CD8-positive, alpha-beta memory T cell (primary cell): ENCODE data around the gene DDX25. TPM values are rescaled to one million over a fixed set of nuclear protein-coding genes. Genes with fewer than 3 reads are reported as not detected.

Experiments used
- CTCF ChIA-PET: fragments of 350-600 bp; sonication (Branson Sonifier 250); formaldehyde crosslinking; loops from one replicate; lab custom pipeline; 2021; ENCODE audit warnings: antibody characterized with exemption; lab: Charles Lee
- POLR2A ChIA-PET: fragments of 350-600 bp; sonication (Branson Sonifier 250); formaldehyde crosslinking; loops from one replicate; lab custom pipeline; 2021; ENCODE audit warnings: antibody characterized with exemption; lab: Charles Lee
- DNase-seq, 5 donors: peaks; one replicate each; pipeline versions ENCODE4 v3.0.0 to v3.0.0-alpha.2; 2020 to 2022; ENCODE audit warnings: mixed read lengths in 1 of 5
- H3K27ac ChIP-seq: one replicate; pipeline ENCODE4 v1.7.0; 2013; ENCODE audit warnings: low read depth, mild to moderate bottlenecking, low read length, moderate library complexity
- H3K27me3 ChIP-seq: 2 replicates; pipeline ENCODE4 v1.7.0; 2013; ENCODE audit warnings: low read length, mild to moderate bottlenecking; ENCODE audit not compliant: insufficient read depth, poor library complexity, severe bottlenecking
- H3K36me3 ChIP-seq: 2 replicates; pipeline ENCODE4 v1.7.0; 2013; ENCODE audit warnings: mild to moderate bottlenecking, low read length, moderate library complexity; ENCODE audit not compliant: insufficient read depth
- H3K4me1 ChIP-seq: 2 replicates; pipeline ENCODE4 v1.7.0; 2013; ENCODE audit warnings: mild to moderate bottlenecking, low read length, moderate library complexity; ENCODE audit not compliant: insufficient read depth
- H3K4me3 ChIP-seq: 2 replicates; pipeline ENCODE4 v1.7.0; 2013; ENCODE audit warnings: mild to moderate bottlenecking, low read length
- H3K9me3 ChIP-seq: 2 replicates; pipeline ENCODE4 v1.7.0; 2013; ENCODE audit warnings: mild to moderate bottlenecking, low read length
- H3K27ac Mint-ChIP-seq, 8 donors: one replicate each; pipeline ENCODE4 v1.8.0; 2020 to 2021; ENCODE audit warnings: mixed read lengths in 8 of 8, mild to moderate bottlenecking in 6 of 8, inconsistent platforms in 3 of 8, moderate library complexity in 3 of 8
- H3K27me3 Mint-ChIP-seq, 2 donors: one replicate each; pipeline ENCODE4 v1.8.0; 2020 to 2021; ENCODE audit warnings: mixed read lengths in 2 of 2, mild to moderate bottlenecking in 1 of 2, moderate library complexity in 1 of 2
- H3K36me3 Mint-ChIP-seq, 3 donors: one replicate each; pipeline ENCODE4 v1.8.0; 2020 to 2021; ENCODE audit warnings: mixed read lengths in 3 of 3, inconsistent platforms in 1 of 3, mild to moderate bottlenecking in 1 of 3
- H3K4me1 Mint-ChIP-seq, 3 donors: one replicate each; pipeline ENCODE4 v1.8.0; 2020 to 2021; ENCODE audit warnings: mixed read lengths in 3 of 3, inconsistent platforms in 1 of 3, mild to moderate bottlenecking in 1 of 3
- H3K4me3 Mint-ChIP-seq, 7 donors: one replicate each; pipeline ENCODE4 v1.8.0; 2020 to 2021; ENCODE audit warnings: mixed read lengths in 7 of 7, mild to moderate bottlenecking in 6 of 7, moderate library complexity in 4 of 7, inconsistent platforms in 2 of 7
- H3K9me3 Mint-ChIP-seq, 5 donors: one replicate each; pipeline ENCODE4 v1.8.0; 2020 to 2022; ENCODE audit warnings: mixed read lengths in 5 of 5, mild to moderate bottlenecking in 3 of 5, moderate library complexity in 2 of 5, inconsistent platforms in 1 of 5
- polyA plus RNA-seq: library from polyadenylated mRNA; unstranded; fragments of 300-500 nt; fragmentation: Illumina TruSeq; gene quantifications from one replicate; pipeline ENCODE4 v1.2.3, GENCODE V29; 2021
- total RNA-seq, 2 experiments: library from RNA; stranded (reverse); gene quantifications; one replicate each; pipeline ENCODE4 v1.2.3, GENCODE V29; 2021

The DDX25 gene
- total and polyA plus RNA-seq, 3 experiments from 2014 or later: 0.46 TPM; not detected in 2

- H3K9me3 Mint-ChIP-seq: no peaks in the 10 kb centered on the region
- ChIA-PET CTCF (interaction anchor here (0.7 to 1.2 kb wide), 2 partner anchors 207 to 253 kb away, joined by 3 to 7 read pairs; no protein-coding TSS in a partner anchor), POLR2A (no interaction called here)
- Histone ChIP-seq H3K27me3 (no peaks in the 10 kb centered on the region), H3K4me3 (no peak overlapping the region), H3K9me3 (no peaks in the 10 kb centered on the region), H3K36me3 (no peaks in the 10 kb centered on the region), H3K27ac (no peak overlapping the region), H3K4me1 (no peaks in the 10 kb centered on the region)
- H3K4me1 Mint-ChIP-seq: peaks cover 5 to 17% (median 16%) of the 10 kb centered on the region in 3 donors
- no peak for DNase-seq
- H3K36me3 Mint-ChIP-seq: no peaks in the 10 kb centered on the region
- H3K27ac Mint-ChIP-seq: no peak overlapping the region
- H3K4me3 Mint-ChIP-seq: no peak overlapping the region
- no peaks in the 10 kb centered on the region for H3K27me3 Mint-ChIP-seq
Measured at GRCh38 chr11:125941267-125941618, 36.9 kb downstream of the DDX25 start.

DNA sequence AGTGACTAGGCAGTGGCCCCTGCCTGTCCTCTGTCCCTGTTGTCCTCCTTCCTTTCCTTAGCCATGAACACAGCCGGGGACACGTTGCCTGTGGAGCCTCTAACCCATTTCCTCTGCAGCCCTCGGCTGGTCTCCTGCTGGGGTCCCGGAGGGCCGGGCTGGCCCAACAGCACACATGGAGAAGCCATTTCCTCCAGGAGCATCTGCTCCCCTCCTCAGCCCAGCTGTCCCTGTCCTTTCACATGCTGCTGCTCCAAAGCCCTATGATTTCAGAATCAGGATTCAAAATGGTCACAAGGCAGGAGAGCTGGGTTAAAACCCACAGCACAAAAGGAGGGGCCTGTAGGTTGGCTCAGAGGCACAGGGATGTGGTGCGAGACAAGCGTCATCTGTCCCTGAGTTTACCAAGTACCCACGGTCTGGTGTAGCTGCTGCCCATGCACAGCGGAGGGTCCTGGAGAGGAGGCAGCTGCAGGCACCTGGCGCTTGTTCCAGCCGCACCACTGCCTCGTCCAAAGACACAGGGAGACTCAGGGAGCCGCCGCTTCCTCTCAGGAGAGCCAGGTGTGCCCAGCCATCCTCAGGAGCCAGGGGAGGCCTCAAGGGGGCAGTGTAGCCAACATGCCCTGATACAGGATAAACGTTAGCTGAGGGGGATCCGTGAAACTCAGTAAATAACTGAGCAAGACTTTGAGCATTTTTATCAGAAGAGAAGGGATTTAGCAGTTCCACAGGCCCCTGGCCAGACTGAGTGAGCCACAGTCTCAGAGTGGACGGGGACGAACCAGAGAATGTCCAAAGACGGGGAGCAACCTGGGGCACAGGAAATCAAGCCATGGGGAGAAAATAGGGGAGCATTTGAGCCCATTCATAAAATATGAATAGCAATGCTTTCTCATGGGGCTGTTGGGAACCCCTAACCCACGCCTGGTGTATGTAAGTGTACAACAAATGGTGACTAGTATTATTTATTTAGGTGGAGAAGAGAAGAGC, 37.6 kb downstream of the DDX25 start:
- H3K9me3 ChIP-seq: no peaks in the 10 kb centered on the region
- no peaks in the 10 kb centered on the region for H3K36me3 ChIP-seq
- peak in 2 of 5 donors; percentile 8 to 24 for DNase-seq
- H3K4me3 ChIP-seq: no peak overlapping the region
- ChIA-PET CTCF (interaction anchor here (0.7 to 1.2 kb wide), 4 partner anchors 12 to 253 kb away, joined by 3 to 7 read pairs (median 3); no protein-coding TSS in a partner anchor), POLR2A (no interaction called here)
- no peak overlapping the region for H3K27ac ChIP-seq
- no peaks in the 10 kb centered on the region for H3K27me3 ChIP-seq
- Mint-ChIP-seq H3K36me3 (no peaks in the 10 kb centered on the region), H3K4me1 (peaks cover 5 to 17% (median 16%) of the 10 kb centered on the region in 3 donors), H3K9me3 (no peaks in the 10 kb centered on the region), H3K27me3 (peaks cover 0 to under 1% of the 10 kb centered on the region in 2 donors), H3K4me3 (peak overlapping the region in 3 of 7 donors; percentile 25 to 62 (median 44)), H3K27ac (no peak overlapping the region)
- no peaks in the 10 kb centered on the region for H3K4me1 ChIP-seq

DNA sequence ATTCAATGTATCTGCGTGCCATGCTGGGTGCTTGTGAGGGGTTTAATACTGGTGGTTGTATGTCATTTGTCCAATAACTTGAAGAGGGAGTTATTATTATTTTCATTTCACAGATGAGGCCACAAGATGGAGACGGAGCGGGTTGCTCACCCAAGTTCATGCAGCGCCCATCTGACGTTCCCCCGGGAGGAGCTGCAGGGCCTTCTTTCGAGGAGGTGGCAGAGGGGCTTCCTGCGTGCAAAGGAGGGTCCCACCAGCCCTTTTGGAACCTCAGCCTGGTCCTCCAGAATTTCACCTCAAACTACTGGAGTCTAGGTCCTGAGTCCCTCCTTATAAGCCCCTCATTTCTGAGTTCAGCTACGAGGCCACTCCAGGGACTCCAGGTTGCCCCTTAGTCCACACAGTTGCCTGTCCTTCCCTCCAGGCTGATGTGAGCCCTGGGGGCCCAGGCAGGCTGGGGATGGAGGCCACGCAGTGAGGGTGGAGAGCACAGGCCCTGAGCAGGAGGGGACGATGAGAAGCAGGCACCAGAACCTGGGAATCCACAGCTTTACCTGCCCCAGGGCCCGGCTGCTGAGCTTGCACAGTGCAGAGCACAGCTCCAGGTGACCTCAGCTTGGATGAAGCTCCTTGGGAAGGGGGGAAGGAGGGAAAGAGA, 38.6 kb downstream of the DDX25 start:
- no peak for DNase-seq
- POLR2A ChIA-PET: no interaction called here
- Histone ChIP-seq H3K27me3 (no peaks in the 10 kb centered on the region), H3K4me1 (no peaks in the 10 kb centered on the region), H3K9me3 (no peaks in the 10 kb centered on the region), H3K4me3 (no peak overlapping the region), H3K36me3 (no peaks in the 10 kb centered on the region), H3K27ac (no peak overlapping the region)
- Mint-ChIP-seq H3K36me3 (no peaks in the 10 kb centered on the region), H3K4me1 (peaks cover 5 to 17% (median 16%) of the 10 kb centered on the region in 3 donors), H3K4me3 (no peak overlapping the region), H3K27ac (no peak overlapping the region), H3K9me3 (no peaks in the 10 kb centered on the region), H3K27me3 (peaks cover 0 to 5% of the 10 kb centered on the region in 2 donors)
- CTCF ChIA-PET: interaction anchor here (1.1 to 1.7 kb wide), 3 partner anchors 15 to 251 kb away, joined by 3 read pairs; no protein-coding TSS in a partner anchor

DNA sequence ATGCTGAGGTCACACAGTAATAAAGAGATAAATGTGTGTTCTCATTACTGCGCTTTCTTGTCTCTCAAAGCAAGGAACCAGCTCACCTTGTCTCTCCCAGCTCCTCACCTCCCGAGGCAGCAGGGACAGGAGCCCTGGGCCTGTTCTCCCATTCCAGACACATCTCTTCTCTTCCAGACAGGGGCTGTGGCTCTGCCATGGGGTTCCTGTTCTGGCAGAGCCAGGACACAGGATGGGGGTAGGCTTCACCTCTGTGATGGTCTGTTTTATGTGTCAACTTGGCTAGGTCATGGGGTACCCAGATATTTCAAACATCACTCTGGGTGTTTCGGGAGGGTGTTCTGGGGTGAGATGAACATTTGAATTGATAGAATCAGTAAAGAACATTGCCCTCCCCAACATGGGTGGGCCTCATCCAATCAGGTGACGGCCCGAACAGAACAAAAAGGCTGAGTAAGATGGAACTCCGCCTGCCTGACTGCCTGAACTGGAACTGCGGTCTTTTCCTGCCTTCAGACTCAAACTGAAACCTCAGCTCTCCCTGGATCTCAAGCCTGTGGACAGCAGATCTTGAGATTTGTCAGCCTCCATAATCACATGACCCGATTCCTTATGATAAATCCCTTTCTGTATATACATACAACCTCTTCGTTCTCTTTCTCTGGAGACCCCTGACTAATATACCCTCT, 39.5 kb downstream of the DDX25 start:
- no peaks in the 10 kb centered on the region for H3K9me3 ChIP-seq
- Mint-ChIP-seq H3K4me3 (no peak overlapping the region), H3K9me3 (no peaks in the 10 kb centered on the region), H3K36me3 (no peaks in the 10 kb centered on the region), H3K27me3 (peaks cover 0 to 5% of the 10 kb centered on the region in 2 donors), H3K4me1 (peaks cover 5 to 11% (median 10%) of the 10 kb centered on the region in 3 donors), H3K27ac (peak overlapping the region in 1 of 8 donors; percentile 40)
- no peaks in the 10 kb centered on the region for H3K36me3 ChIP-seq
- no peaks in the 10 kb centered on the region for H3K27me3 ChIP-seq
- ChIA-PET CTCF (interaction anchor here (1.1 to 1.7 kb wide), 3 partner anchors 16 to 250 kb away, joined by 3 read pairs; no protein-coding TSS in a partner anchor), POLR2A (no interaction called here)
- no peak for DNase-seq
- no peaks in the 10 kb centered on the region for H3K4me1 ChIP-seq
- no peak overlapping the region for H3K27ac ChIP-seq
- H3K4me3 ChIP-seq: no peak overlapping the region

DNA sequence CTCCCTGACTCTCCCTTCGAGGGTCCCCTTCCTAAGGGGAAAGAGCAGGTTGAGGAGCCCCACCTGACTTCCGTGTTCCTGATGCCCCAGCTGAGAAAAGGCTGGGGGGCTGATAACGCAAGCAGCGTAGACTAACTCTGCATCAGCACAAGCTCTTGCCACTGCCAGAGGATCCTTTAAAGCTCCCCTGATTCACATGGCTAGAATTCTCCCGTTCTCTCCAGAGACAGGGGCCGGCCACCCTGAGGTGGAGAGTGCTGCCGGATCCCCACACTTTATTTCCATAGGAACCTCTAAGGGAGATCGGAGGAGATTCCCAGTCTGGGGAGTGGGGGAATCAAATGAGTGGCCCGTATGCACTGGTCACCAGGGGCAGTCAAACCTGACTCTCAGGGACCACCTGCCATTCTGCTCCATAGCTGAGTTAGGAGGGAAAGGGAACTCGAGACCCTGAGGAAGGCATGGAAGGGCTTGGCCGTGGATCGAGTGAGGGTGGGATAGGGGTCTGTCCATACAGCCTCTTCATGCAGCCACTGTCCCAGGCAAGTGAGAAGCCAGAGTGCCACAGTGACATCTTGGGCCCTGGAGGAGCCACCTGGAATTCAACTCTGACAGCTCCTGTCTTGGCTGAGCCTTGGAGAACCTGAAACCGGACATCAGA, 40.2 kb downstream of the DDX25 start:
- CTCF ChIA-PET: interaction anchor here (1.2 to 1.7 kb wide), 3 partner anchors 14 to 249 kb away, joined by 3 read pairs; no protein-coding TSS in a partner anchor
- H3K27ac Mint-ChIP-seq: peak overlapping the region in 1 of 8 donors; percentile 40
- no peaks in the 10 kb centered on the region for H3K36me3 ChIP-seq
- no peak overlapping the region for H3K4me3 Mint-ChIP-seq
- H3K4me1 Mint-ChIP-seq: peaks cover 5 to 10% (median 9%) of the 10 kb centered on the region in 3 donors
- H3K36me3 Mint-ChIP-seq: no peaks in the 10 kb centered on the region
- DNase-seq: no peak
- H3K9me3 Mint-ChIP-seq: no peaks in the 10 kb centered on the region
- H3K9me3 ChIP-seq: no peaks in the 10 kb centered on the region
- POLR2A ChIA-PET: no interaction called here
- no peaks in the 10 kb centered on the region for H3K27me3 ChIP-seq
- H3K27ac ChIP-seq: no peak overlapping the region
- H3K4me3 ChIP-seq: no peak overlapping the region
- H3K4me1 ChIP-seq: no peaks in the 10 kb centered on the region
- peaks cover 0 to 8% of the 10 kb centered on the region in 2 donors for H3K27me3 Mint-ChIP-seq

DNA sequence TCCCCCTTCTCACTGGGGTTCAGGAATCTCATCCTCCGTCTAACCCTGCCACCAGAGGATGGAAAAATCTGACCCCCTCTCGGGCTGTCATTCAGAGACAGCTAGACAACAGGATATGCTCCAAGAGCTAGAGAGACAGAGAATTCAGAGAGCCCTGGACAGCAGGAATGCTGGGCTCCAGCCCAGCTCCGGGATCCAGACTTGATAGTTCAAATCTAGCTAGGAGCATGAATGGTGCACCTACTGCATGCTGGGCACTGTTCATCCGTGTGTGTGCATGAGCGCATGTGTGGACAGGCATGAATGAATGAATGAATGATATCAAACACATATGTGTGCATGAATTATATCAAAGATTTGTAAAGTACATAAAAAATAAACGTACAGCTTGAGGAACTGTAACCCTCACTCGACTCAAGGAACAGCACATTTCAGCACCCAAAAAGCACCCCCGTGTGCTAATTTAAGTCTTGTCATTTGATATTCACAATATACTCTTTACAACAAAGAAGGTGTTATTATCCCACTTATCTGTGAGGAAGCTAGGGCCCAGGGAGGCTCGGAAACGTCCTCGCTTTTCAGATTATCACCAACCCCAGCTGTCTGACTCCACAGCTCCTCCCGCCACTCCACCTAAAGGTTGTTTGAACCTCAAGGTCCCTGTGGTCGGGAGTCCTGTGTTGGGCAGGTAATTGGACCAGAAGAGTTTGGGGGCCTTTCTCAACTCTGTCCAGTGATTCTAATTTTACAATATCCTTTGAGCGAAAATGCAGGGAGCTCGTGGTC, 40.9 kb downstream of the DDX25 start:
- POLR2A ChIA-PET: no interaction called here
- peaks cover 5 to 10% (median 9%) of the 10 kb centered on the region in 3 donors for H3K4me1 Mint-ChIP-seq
- H3K36me3 ChIP-seq: no peaks in the 10 kb centered on the region
- H3K27ac ChIP-seq: no peak overlapping the region
- no peaks in the 10 kb centered on the region for H3K9me3 Mint-ChIP-seq
- no peak overlapping the region for H3K27ac Mint-ChIP-seq
- no peaks in the 10 kb centered on the region for H3K27me3 ChIP-seq
- no peak overlapping the region for H3K4me3 ChIP-seq
- no peaks in the 10 kb centered on the region for H3K36me3 Mint-ChIP-seq
- peaks cover 0 to 8% of the 10 kb centered on the region in 2 donors for H3K27me3 Mint-ChIP-seq
- CTCF ChIA-PET: interaction anchor here (1.2 kb wide), 1 partner anchor 15 kb away, joined by 3 read pairs; no protein-coding TSS in a partner anchor
- no peak for DNase-seq
- no peak overlapping the region for H3K4me3 Mint-ChIP-seq
- H3K9me3 ChIP-seq: no peaks in the 10 kb centered on the region
- no peaks in the 10 kb centered on the region for H3K4me1 ChIP-seq
